ENCODE measurements around the gene GRK5.

DNA sequence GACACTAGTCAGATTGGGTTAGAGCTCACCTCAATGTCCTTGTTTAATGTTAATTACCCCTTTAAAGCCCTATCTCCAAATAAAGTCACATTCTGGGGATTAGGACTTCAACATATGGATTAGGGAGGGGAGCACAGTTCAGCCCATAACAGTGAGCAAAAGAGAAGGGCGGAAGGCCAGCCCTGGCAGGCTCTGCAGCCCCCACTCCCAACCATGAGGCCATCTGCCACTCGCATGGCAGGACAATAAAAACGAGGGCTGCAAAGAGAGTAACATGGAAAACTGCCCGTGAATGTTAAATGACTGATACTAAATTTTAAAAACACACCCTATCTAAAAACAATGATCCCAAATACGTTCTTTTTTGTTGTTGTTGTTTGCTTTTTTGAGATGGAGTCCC lies 296.4 kb downstream of the GRK5 start:
- TF ChIP-seq POLR2A (IDR thresholded peaks at IDR 0.05; ENCODE audit: low read depth, low read length) (no peak), POLR2AphosphoS5 (IDR thresholded peaks at IDR 0.05; ENCODE audit: low read depth, low read length) (no peak), SPI1 (IDR thresholded peaks at IDR 0.05; ENCODE audit: low read depth, low read length) (no peak), TAF1 (IDR thresholded peaks at IDR 0.05; ENCODE audit: low read depth, low read length) (no peak), POU2F2 (IDR thresholded peaks at IDR 0.05; ENCODE audit: low read depth, low read length) (no peak)
